Measurements from ENCODE around the gene DENND4B.

The DENND4B gene

DNA sequence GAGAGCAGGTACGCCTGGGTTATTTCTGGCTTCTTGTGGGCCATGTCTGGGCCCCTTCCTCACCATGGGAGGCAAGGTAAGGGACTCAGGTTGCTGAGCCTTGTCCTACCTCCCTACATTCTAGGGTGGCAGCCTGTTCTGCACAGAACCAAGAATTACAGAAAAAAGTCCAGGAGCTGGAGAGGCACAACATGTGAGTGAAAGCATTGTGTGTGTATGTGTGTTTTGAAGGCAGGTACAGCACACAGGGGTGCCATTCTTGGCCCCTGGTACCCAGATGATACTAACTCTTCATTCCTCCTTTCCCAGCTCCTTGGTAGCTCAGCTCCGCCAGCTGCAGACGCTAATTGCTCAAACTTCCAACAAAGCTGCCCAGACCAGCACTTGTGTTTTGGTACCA, 26.6 kb upstream of the DENND4B start:
- no peak for DNase-seq (ENCODE audit: low spot score)

DNA sequence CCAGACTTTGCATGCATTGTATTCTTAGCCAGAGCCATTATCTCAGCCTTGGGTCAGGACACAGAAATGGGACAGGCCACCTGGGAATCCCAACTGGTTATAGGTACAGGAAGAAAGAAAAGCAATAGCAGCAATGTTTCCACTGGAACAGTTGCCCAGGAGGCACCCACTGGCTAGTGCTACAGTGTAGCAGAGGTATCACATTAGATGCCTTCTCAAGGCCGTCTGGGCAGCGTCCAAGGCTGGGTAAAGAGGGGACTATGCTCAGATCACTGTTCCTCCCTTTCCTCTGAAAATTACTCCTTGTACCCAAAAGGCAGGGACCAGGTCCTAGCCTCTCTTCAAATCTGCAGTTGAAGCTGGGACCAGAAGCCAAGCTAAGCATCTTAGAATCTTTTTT, 23.8 kb upstream of the DENND4B start:
- no peak for DNase-seq (ENCODE audit: low spot score)

DNA sequence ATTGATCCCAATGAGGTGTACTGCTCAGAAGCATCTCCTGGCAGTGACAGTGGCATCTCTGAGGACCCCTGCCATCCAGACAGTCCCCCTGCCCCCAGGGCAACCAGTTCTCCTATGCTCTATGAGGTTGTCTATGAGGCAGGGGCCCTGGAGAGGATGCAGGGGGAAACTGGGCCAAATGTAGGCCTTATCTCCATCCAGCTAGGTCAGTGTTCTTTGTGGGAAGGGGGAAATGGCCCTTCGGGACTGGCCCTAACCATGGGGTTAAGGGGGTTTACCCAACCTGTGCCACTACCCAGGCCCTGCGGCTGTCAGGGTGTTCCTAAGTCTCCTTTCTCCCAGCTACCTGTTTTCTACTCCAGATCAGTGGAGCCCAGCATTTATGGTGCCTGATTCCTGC, 22.5 kb upstream of the DENND4B start:
- no peak for DNase-seq (ENCODE audit: low spot score)

DNA sequence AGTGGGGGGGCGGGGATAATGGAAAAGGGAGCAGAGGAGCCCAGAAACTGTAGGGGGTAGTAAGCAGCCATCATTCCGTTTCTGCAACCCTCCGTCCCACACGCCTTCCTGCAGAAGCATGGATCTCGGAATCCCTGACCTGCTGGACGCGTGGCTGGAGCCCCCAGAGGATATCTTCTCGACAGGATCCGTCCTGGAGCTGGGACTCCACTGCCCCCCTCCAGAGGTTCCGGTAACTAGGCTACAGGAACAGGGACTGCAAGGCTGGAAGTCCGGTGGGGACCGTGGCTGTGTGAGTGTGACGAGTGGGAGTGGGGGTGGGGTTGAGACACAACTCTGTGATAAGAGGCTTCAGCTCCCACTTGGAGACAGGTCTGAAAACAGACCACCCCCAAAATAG, 21.9 kb upstream of the DENND4B start:
- DNase-seq (ENCODE audit: low spot score) = no peak

DNA sequence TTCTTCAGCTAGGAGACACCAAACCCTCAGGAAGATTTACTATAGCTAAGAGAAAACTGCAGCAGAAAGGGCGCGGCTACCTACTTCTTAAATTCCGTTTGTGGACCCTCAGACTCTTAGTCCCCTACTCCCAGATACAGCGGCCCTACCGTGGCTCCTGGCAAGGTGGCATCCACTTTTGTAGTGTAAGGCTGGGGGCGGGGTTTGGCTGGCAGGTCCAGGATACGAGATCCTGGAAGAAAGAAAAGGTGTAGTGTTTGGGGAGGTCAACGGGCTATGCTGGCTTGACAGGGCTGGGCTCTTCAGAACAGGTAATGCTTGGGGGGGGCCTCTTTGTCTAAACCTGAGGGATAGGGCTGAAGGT, 21.5 kb upstream of the DENND4B start:
- no peak for DNase-seq (ENCODE audit: low spot score)

DNA sequence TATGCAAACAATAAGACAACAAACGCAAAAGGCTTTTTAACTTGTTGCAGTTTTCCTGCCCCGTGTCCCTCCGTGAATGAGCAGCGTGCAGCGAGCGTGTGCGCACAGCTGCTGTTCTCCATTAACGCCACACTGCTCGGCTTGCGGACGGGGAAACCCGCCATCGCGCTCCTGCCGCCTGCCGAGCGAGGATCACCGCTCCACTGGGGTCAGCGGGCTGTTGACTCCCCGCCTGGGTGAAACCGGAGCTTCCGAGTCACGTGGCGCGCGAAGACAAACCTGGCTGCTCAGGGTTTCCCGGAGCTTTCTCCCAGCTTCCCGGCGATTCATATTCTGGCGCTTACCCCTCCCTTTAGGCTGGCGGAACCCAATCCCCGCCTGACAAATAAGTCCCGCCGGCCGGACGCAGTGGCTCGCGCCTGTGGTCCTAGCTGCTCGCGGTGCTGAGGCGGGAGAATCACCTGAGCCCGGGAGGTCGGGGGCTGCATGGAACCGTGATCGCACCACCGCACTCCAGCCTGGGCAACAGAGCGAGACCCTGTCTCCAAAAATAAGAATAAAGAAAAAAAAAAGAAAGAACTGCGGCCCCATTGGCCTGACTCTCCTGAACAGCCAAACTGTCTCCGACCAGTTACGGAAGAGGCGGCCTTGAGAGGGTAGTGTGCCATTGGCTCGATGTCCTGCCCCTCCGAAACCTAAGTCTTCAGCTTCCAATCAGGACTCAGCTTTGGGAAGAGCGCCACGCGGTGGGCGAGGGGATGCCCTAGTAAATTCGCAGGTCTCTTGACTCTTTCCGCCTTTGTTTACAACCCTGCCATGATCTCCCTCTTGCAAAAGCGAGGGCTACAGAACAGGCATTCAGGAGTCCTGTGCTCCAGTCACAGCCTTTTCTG, 20.8 kb upstream of the DENND4B start, which contains the start of gene CREB3L4:
Gene CREB3L4 (plus strand): TSS at position 796 of the 893 bp plus-strand sequence. CDS start 624 bp downstream, outside the sequence.
- peak; percentile 100 for DNase-seq (ENCODE audit: low spot score)

DNA sequence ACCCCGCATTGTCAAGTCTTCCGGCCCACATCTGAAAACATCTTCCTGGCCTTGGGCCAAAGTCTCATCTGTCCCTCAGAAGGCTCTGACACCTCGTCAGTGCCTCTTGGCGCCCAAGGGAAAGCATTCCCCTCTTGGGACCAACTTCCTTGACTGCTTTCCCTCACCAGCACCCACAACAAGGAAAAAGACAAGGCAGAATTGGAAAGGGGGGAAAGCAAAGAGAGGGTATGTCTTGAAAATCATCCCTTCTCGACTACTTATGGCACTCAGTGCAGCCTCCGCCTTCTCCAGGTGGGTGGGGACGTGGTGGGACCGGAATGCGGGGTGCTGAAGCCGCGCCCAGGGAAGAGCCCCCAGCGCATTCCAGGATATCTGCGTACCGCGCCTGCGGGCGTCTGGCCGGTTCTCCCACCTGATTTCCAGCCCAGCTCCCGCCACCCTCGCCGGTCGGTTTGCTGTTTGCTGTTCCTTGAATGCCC, 17.4 kb upstream of the DENND4B start:
- DNase-seq (ENCODE audit: low spot score) = no peak

DNA sequence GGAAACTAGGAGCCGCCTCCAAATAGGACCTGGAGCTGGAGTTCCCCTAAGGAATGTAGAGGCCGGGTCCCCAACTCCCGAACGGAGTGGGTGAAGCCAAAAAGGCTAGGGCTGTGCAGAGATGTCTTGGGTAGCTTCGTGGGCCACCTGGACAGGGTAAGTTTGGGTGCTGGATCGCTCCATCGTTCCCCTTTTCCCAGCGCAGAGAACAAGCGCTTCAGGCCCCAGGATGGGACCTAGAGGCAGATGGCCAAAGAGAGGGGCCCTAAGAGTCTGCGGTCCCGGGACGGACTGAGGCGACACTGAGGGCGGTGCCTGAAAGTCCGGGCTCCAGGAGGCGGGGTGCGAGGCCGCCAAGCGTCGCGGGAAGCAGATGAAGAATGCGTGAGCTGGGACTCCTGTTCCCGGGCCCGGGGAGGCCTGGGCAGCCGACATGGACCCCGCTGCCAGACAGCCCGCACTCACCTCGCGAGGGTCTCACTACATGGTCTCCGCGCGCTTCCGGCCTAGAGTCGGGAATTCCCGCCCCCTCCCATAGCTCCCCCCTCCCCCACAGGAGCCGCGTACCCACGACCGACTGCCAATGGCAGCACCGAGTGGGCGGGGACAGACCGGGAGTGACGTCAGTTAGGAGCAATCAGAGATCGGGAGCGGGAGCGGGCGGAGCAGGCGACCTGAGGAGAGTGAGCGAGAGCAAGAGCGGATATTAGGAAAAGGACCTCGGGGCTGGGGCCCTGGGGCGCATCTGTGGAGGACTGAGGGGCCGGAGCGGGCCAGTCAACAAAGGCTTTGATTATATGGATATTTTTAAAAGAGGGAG, 16.7 kb upstream of the DENND4B start, which contains the start of gene SLC39A1:
Gene SLC39A1 (minus strand): TSS at position 508 of the 820 bp plus-strand sequence. CDS start 822 bp downstream, outside the sequence.
- DNase-seq (ENCODE audit: low spot score) = peak; percentile 99

DNA sequence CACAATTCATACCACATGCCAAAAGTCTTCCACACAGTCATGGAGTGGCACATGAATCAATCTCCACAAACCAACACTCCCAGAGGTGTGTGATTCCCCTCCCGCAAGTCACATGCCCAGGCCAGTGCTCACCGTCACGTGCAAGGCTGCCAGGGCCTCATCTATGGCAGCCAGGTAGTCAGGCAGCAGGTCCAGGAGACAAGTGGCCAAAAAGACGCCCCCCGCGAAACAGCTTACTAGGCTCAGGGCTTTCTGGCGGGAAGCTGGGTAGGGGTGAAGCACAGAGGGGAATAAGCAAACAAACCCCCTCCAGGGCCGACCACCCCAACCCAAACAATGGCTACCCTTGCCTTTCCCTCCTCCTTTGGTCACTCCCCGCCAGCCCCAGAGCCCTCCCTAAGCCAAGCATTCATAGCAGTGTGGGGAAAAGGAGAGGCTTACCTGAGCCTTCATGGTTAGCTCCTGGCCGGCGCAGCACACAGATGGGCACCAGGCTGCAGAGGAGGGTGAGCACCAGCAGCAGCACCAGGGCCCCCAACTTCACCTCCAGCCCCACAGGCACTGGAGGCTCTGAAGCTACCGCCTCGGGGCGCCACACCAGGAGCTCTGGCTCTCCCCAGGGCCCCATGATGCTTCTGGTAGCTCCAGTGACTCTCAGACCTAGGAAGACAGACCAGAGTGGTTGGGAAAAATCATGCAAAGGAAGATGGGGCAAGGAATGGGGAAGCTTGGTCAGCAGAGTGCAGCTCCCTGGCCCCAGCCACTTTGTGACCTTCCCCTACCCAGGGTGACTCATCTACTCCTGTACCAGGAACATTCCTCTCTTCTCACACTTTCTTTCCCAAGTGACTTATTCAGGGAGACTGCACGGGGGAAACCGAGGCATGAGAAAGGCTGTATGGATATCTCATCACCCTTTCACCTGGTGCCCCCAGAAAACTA, 15.8 kb upstream of the DENND4B start:
- no peak for DNase-seq (ENCODE audit: low spot score)

DNA sequence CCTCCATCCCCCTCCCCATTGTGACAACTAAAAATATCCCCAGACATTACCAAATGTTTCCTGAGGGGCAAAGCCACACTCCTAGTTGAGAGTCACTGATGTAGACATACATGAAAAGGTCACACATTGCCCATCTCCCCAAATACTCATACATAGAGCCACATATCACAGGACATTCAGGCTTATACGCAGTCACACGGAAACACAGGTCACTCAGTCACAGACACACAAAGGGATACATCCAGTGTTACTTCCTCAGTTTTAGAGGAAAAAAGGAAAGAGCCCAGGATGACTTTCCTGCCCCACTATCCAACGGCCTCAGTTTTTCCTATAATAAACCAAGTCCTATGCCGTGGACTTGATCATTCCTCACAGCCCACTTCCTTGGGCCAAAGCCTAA, 14.9 kb upstream of the DENND4B start:
- DNase-seq (ENCODE audit: low spot score) = no peak

DNA sequence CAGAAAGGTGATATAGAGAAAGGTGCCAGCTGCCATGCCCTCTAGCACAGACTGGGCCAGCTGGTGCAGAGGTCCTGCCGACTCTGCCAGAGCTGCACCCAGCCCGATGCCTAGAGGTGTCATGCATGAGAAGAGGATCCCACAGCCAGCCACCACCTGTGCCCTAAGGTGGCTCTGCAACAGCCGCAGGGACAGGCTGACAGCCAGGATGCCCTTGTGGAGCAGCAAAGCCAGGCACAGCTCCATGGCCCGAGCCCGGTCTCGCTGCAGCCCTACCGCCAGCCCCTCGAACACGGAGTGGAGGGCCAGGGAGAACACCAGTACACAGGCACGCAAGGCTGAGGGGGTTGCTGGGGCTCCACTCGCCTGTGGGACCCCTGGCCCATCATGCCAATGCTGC, 13.7 kb upstream of the DENND4B start:
- no peak for DNase-seq (ENCODE audit: low spot score)

DNA sequence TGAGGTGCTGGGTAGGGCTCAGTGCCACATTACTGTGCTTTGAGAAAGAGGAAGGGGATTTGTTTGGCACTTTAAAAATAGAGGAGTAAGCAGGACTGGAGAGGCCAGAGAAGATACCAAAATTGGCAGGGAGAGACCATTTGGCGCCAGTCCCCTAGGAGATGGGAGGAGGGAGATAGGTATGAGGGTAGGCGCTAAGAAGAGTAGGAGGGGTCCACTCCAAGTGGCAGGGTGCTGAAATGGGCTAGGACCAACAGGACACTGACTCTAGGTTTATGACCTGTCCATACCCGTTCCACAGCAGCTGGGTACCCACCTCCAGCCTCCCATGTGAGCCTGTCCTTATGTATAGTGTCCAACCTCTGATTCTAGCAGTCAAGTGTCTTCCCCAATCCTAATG, 12.9 kb upstream of the DENND4B start:
- DNase-seq (ENCODE audit: low spot score) = no peak

DNA sequence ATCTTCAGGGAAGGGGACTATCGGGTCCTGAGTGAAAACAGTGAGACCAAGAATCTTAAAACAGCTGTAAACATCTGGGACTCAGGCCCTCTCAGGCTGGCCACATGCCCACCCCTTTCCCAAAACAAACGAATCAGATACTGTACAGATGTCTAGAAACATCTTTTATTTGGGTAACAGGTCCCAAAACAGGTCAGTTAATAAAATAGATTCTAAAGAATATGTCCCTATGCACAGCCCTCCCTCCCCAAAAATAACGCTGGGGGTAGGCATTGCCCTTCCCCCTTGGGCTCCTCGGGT, 12.4 kb upstream of the DENND4B start:
- no peak for DNase-seq (ENCODE audit: low spot score)

DNA sequence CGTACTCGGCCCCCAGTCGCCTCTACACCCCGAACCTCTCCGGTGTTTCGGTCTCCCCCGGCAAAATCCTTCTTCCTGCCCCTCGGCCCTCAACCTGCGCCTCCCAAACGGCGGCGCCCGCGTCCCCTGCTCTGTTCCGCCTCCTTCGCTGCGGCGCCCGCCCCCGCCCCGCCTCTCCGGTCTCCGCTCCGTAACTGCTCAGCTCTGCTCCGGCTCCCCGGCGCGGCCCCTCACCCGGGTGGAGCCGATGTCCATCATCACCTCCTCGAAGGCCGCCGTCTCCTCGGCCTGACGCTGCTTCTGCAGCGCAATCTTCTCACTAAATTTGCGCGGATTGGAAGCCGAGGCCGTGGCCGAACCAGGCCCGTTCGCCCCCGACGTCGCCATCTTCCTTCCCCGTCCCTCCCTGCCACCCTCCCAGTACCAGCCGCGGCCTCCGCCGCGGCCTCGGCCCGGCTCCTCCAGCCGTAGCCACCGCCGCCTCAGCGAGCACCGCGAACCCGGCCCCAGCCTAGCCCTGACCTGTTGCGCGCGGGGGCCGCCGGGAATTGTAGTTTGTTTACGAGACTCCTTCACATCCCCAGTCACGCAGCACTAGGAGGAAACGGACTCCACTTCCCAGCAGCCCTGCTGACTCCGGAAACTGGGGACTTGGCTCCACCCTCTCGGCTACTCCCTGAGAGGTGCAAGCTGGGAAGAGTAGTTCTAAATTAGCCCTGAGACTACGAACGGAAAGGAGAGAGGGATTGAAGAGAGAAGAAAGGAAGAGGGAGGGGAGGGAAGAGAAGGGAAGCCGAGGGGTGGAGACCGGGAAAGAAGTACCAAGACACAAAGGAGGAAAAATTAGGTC, 11.8 kb upstream of the DENND4B start, which contains the start of gene CRTC2:
Gene CRTC2 (minus strand): TSS at position 502 of the 850 bp plus-strand sequence. CDS start 115 bp downstream, at position 387.
- DNase-seq (ENCODE audit: low spot score) = peak; percentile 100

DNA sequence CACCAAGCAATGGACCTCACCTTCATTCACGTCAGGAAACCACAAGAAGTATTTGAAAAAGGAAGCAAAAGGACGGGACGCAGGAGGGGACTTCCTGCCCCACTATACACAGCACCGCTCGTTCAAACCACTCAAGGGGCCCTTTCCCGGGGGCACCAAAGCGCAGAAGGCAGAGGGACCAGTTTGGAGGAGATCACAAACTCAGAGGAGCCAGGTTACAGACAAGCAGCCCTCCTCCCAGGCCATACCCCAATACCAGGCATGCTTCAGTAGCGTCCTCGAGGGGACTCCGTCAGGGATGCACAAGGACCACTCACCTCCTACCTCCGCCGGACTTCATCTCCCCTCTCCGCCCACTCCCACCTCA, 11.2 kb upstream of the DENND4B start:
- no peak for DNase-seq (ENCODE audit: low spot score)

DNA sequence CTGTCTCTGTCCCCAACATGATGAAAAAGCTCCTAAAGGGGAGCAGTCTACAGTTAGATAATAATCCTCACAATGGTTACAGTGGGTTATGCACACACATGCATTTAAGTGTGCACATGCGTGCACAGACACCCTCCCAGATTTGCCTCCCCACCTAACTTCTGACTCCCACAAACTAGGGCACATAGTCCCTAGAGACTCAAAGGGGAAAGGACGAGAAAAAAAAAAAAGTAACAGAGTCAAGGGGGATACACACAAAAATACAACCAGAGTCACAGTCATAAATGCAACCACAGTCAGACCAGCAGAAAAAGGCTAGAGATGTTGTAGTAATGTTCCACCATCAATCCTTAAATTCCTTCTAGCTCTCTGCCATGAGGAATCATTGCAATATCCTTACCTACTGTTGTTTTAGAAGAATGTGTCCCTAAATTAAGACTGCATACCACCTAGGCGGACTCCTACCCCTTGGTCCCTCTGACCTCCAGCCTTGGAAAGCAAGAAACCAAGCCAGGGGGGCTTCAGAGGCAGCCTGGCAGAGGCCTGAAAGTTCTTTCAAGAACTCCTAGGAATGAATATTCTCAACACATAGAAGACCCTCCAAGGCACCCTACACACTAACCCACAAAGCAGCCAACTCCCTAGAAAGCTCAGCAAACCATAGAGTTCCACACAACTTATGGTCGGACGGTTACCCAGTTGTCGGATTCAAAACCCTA, 10.6 kb upstream of the DENND4B start:
- DNase-seq (ENCODE audit: low spot score) = no peak

DNA sequence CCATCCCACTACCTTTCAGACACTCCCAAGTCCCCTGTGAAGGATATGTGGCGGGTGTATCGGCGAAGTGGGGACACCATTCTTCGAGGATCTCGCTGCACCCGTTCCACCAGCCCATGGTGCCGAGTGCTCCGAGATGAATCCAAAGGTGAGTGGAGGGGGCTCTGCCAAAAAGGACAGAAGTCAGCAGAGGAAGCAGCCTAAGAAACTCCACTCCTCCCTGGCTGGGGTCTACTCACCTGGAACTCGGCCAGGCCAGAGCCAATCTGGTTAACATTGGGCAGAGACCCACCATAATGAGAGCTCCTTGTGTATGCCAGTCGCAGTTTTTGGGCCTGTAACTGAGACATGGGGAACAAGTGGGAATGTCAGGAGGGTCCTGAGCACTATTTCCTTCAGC, 8.3 kb upstream of the DENND4B start:
- DNase-seq (ENCODE audit: low spot score) = no peak

DNA sequence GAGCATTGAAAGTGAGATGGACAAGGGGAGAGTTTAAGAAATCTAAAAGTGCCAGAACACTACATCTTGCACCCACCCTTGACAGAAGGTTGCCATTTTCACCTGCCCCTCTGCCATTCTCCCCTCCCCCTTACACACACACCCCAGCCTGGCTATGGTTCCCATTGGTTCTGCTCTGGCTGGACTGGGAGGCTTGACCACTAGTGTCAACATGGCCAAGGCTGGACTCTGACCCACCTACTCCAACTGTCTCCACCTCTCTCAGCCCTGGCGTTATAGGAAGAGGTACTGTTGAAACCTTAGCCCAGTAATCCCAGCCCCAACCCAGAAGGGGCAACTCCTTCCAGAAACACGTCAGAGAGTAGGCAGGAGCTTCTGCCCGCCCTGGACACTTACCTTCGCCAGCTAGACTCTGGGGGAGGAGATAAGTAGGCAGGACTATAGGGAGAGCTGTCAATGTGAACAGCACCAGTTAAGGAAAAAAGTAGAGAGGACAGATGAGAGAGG, 7.4 kb upstream of the DENND4B start:
- DNase-seq (ENCODE audit: low spot score) = no peak

DNA sequence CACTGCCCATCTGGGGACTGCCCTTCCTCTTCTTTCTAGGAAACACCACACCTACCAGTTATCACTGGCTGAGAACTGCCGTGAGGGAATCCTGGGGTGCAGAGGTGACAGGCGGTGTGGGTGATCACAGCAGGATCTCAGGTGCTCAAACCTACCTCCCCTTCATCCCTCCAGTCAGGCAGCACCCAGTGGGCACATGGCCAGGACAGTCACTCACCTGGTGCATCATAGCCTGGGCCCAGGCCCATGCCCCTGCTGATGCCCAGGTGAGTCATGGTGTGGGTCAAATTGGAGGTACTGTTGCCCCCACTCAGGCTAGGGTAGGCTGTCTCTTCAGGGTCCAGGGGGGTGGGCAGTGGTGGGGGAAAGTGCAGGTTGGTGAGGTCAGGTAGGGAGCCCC, 5.3 kb upstream of the DENND4B start:
- no peak for DNase-seq (ENCODE audit: low spot score)

DNA sequence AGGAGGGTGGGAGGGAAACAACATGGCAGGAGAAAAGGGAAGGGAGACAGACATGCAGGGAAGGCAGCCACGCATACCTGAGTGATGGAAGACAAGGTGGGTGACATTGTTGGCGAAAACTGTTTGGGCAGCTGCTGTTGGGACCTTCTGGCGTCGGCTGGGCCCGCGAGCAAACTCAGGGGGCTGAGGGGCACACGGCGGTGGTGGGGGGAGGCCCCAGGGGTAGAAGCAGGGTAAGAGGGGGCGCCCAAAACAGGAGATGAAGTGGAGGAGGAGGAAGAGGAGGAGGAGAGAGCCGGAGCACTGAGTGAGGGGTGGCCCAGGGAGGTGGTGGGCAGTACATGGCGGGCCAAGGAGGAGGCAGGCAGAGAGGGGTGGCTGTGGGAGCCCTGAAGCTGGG, 4.7 kb upstream of the DENND4B start:
- DNase-seq (ENCODE audit: low spot score) = no peak

Measured in SK-N-DZ (cell line).